Heart right ventricle (tissue), 16 donors: ENCODE data around the gene SLC22A16. TPM values are rescaled to one million over a fixed set of nuclear protein-coding genes. Genes with fewer than 3 reads are reported as not detected.
A peak's percentile ranks its signal among the peaks of the same experiment; 100 is the strongest.

Source experiments
- ATAC-seq, 8 donors: fragments of 200-7000 bp; cut with Tn5 transposase; one replicate each; pipeline ENCODE4 v1.9.1; 2020; ENCODE audit warnings: mild to moderate bottlenecking in 8 of 8, moderate library complexity in 8 of 8, moderate number of reproducible peaks in 1 of 8
- DNase-seq, 2 donors: peaks; one replicate each; pipeline ENCODE4 v3.0.0-alpha.2; 2020
- H3K27ac ChIP-seq, 10 donors: fragments of 200-600 bp; sonication (generic) in 2 of 10; one replicate each; pipeline versions ENCODE4 v1.5.0 to v1.8.0; 2020 to 2022; ENCODE audit warnings: mild to moderate bottlenecking in 3 of 10
- H3K27me3 ChIP-seq, 7 donors: fragments of 200-600 bp; one replicate each; pipeline ENCODE4 v1.8.0; 2021 to 2022; ENCODE audit warnings: mild to moderate bottlenecking in 2 of 7
- H3K36me3 ChIP-seq, 9 donors: fragments of 200-600 bp; sonication (generic) in 1 of 9; one replicate each; pipeline versions ENCODE4 v1.5.0 to v1.8.0; 2020 to 2022; ENCODE audit warnings: mild to moderate bottlenecking in 2 of 9
- H3K4me1 ChIP-seq, 9 donors: fragments of 200-600 bp; sonication (generic) in 1 of 9; one replicate each; pipeline versions ENCODE4 v1.5.0 to v1.8.0; 2020 to 2022; ENCODE audit warnings: mild to moderate bottlenecking in 4 of 9
- H3K4me3 ChIP-seq, 10 donors: fragments of 200-600 bp; sonication (generic) in 2 of 10; one replicate each; pipeline versions ENCODE4 v1.5.0 to v1.8.0; 2020 to 2022; ENCODE audit warnings: mild to moderate bottlenecking in 7 of 10, moderate library complexity in 2 of 10
- H3K9me3 ChIP-seq, 11 donors: fragments of 200-600 bp in 10 of 11; sonication (generic) in 2 of 11; one replicate each; pipeline versions ENCODE4 v1.5.0 to v1.8.0; 2013 to 2022; ENCODE audit warnings: mild to moderate bottlenecking in 2 of 11, control low read depth in 1 of 11, moderate library complexity in 1 of 11
- CTCF ChIP-seq, 9 donors: fragments of 200-600 bp; sonication (generic) in 2 of 9; IDR thresholded peaks; one replicate each; pipeline versions ENCODE4 v1.5.0 to v1.8.0; 2021 to 2022; ENCODE audit warnings: antibody characterized with exemption in 9 of 9, mild to moderate bottlenecking in 5 of 9, moderate library complexity in 1 of 9
- WGBS, 2 donors: extraction: QIAGEN DNeasy Blood & Tissue Kit; methylation state at CpG; one replicate each; pipeline ENCODE4 v1.1.7; 2013; ENCODE audit warnings: inconsistent platforms in 1 of 2; 5-methylcytosine and 5-hydroxymethylcytosine counted together
- intact Hi-C, 10 donors: fragments of 100-400 bp; cut with DNase I; formaldehyde crosslinking; loops; one replicate each; pipeline versions ENCODE4 v1.11.1 to v1.14.2; 2022
- polyA plus RNA-seq, 2 donors: library from polyadenylated mRNA; stranded (reverse); fragments of 200-250 nt; gene quantifications; one replicate each; pipeline ENCODE4 v1.2.3, GENCODE V29; 2013
- total RNA-seq, 10 donors: library from RNA; stranded (reverse); fragmentation: NEBNext Ultra II Directional in 3 of 10; extraction: Animal tissue kit (Norgen Biotek cat#: 25700) in 3 of 10; gene quantifications; one replicate each; pipeline versions ENCODE4 v1.2.1 to v1.2.4, GENCODE V29; 2021 to 2023
- donor health status: Arrhythmogenic right ventricular cardiomyopathy.
- donor health status: ischemic (EF 13 %, LVEDD 7.1; RV severe dilation, severe dysfunction).
- donor health status: healthy with polysubstance abuse.
- donor health status: DM: no; HTN: yes; CAD: no.
- donor health status: DM: no; HTN: no; CAD: no.
- donor health status: ischemic (EF 25% LVEDD 6.9; RV normal size, moderate dysfunction).
- donor health status: ischemic (EF 25% LVEDD 5.7; RV mildly dilated, moderate dysfunction).
- donor health status: healthy.
- donor health status: DM: yes; HTN: yes; CAD: no.
- donor health status: Ischemic cardiomyopathy.
- donor health status: ischemic (EF 35%, LVEDD 5.7; RV mildly dilated, moderate dysfunction).
- donor health status: nonischemic (EF 11% LVEDD 7.7; RV severe dilation, severe dysfunction).
- donor health status: DM: yes; HTN: yes; CAD: no.
- donor health status: PGD.
- donor health status: ischemic (EF 29% LVEDD 5.4; RV normal size, mild dysfunction).
- donor health status: nonischemic (EF 23%, LVEDD 6.1; RV moderate dilation, normal function).

Gene SLC22A16
- total and polyA plus RNA-seq, 12 donors = 0.09 to 1.9 (median 0.53) TPM; not detected in 9

GRCh38 chr6:110492584-110492983, 16.2 kb upstream of the SLC22A16 start:
- Histone ChIP-seq H3K27me3 (no peaks in the 10 kb centered on the region), H3K4me1 (peaks cover 0 to 5% (median 0%) of the 10 kb centered on the region in 9 donors), H3K9me3 (no peaks in the 10 kb centered on the region), H3K4me3 (no peak overlapping the region), H3K36me3 (no peaks in the 10 kb centered on the region), H3K27ac (no peak overlapping the region)
- TF ChIP-seq CTCF (IDR thresholded peaks at IDR 0.05) = no peak
- intact Hi-C loops = no loop called here
- 68 to 87% methylated on average over 7 of the region's 7 CpGs for WGBS, 2 donors
- ATAC-seq (no peak), DNase-seq (no peak)

- ATAC-seq = peak in 3 of 8 donors; percentile 25 to 38 (median 30)
- no peak for DNase-seq
- Histone ChIP-seq H3K9me3 (no peaks in the 10 kb centered on the region), H3K4me1 (peaks cover 0 to 5% (median 0%) of the 10 kb centered on the region in 9 donors), H3K36me3 (no peaks in the 10 kb centered on the region), H3K27ac (peak overlapping the region in 1 of 10 donors; percentile 5), H3K27me3 (no peaks in the 10 kb centered on the region), H3K4me3 (no peak overlapping the region)
- intact Hi-C loops = no loop called here
- WGBS, 2 donors = 62 to 72% methylated on average over 7 of the region's 7 CpGs
- no peak for TF ChIP-seq CTCF (IDR thresholded peaks at IDR 0.05)
Observed at GRCh38 chr6:110491644-110492317, 15.4 kb upstream of the SLC22A16 start.

- DNase-seq (no peak), ATAC-seq (no peak)
- no peak for TF ChIP-seq CTCF (IDR thresholded peaks at IDR 0.05)
- Histone ChIP-seq H3K36me3 (no peaks in the 10 kb centered on the region), H3K4me3 (no peak overlapping the region), H3K9me3 (no peaks in the 10 kb centered on the region), H3K27me3 (no peaks in the 10 kb centered on the region), H3K27ac (no peak overlapping the region), H3K4me1 (peaks cover 0 to 5% (median 0%) of the 10 kb centered on the region in 9 donors)
- 85 to 93% methylated on average over 3 of the region's 3 CpGs for WGBS, 2 donors
- intact Hi-C loops = no loop called here
Observed at GRCh38 chr6:110491299-110491643, 14.9 kb upstream of the SLC22A16 start.

- no peak for DNase-seq
- TF ChIP-seq CTCF (IDR thresholded peaks at IDR 0.05) = no peak
- Histone ChIP-seq H3K9me3 (no peaks in the 10 kb centered on the region), H3K4me1 (peaks cover 0 to 9% (median 0%) of the 10 kb centered on the region in 9 donors), H3K36me3 (no peaks in the 10 kb centered on the region), H3K27ac (no peak overlapping the region), H3K27me3 (no peaks in the 10 kb centered on the region), H3K4me3 (no peak overlapping the region)
- intact Hi-C loops = no loop called here
- ATAC-seq = no peak
- 52 to 60% methylated on average over 3 of the region's 3 CpGs for WGBS, 2 donors
Observed at GRCh38 chr6:110490110-110490509, 13.7 kb upstream of the SLC22A16 start.
